HG03135 (cell line): Measurements from ENCODE around the gene VEGFA.

Experiments
- ATAC-seq: cut with Tn5 transposase; IDR thresholded peaks from one replicate; pipeline ENCODE4 v1.9.1; 2021; ENCODE audit warnings: mild to moderate bottlenecking, moderate library complexity; ENCODE audit not compliant: unreplicated experiment

Gene VEGFA

DNA sequence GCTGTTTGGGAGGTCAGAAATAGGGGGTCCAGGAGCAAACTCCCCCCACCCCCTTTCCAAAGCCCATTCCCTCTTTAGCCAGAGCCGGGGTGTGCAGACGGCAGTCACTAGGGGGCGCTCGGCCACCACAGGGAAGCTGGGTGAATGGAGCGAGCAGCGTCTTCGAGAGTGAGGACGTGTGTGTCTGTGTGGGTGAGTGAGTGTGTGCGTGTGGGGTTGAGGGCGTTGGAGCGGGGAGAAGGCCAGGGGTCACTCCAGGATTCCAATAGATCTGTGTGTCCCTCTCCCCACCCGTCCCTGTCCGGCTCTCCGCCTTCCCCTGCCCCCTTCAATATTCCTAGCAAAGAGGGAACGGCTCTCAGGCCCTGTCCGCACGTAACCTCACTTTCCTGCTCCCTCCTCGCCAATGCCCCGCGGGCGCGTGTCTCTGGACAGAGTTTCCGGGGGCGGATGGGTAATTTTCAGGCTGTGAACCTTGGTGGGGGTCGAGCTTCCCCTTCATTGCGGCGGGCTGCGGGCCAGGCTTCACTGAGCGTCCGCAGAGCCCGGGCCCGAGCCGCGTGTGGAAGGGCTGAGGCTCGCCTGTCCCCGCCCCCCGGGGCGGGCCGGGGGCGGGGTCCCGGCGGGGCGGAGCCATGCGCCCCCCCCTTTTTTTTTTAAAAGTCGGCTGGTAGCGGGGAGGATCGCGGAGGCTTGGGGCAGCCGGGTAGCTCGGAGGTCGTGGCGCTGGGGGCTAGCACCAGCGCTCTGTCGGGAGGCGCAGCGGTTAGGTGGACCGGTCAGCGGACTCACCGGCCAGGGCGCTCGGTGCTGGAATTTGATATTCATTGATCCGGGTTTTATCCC, at the start of gene VEGFA:
Gene VEGFA (plus strand): TSS at position 686 of the 846 bp plus-strand sequence.
- peak; percentile 47 for ATAC-seq

DNA sequence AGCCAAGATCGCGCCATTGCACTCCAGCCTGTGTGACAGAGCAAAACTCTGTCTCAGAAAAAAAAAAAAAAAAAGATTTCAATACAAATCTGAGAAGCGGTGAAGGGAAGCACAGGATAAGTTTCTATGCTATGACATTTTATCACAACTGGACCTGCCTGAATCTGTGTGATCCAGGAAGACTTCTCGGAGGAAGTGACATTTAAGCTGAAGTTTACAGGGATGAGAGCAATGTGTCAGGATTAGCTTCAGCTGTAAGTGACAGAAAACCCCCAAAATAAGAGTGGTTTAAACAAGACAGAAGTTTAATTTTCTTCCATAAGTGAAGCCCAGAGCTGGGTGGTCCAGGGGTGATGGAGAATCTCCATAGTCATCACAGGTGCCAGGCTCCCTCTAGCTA, 49.0 kb upstream of the VEGFA start:
- no peak for ATAC-seq

DNA sequence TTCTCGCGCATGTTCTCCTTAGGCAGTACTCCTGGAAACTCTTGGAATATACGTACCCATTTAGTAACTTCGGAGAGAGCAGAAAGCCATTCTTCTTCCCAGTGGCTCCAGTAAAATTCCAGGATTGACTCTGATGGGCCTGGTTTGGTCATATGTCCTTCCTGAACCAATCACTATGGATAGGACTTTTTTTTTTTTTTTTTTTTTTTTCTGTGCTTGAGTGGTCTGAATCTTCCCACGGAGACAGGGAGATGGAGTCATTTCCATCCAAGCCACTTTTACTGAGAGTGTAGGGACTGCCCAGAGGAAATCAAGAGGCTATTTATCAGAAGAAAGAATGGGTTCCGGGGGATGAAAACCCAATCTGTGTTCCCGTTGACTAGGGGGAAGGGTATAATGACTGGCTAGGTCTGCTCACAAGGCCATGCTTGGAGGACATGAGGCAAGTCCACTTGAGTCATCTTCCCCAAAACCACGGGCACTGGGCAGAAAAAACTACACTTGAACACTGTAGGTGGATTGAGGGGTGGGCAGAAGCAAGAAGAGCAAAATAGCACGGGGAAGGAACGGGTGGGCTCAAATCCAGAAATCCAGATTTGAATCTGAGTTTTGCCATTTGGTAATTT, 47.0 kb upstream of the VEGFA start:
- ATAC-seq: no peak

DNA sequence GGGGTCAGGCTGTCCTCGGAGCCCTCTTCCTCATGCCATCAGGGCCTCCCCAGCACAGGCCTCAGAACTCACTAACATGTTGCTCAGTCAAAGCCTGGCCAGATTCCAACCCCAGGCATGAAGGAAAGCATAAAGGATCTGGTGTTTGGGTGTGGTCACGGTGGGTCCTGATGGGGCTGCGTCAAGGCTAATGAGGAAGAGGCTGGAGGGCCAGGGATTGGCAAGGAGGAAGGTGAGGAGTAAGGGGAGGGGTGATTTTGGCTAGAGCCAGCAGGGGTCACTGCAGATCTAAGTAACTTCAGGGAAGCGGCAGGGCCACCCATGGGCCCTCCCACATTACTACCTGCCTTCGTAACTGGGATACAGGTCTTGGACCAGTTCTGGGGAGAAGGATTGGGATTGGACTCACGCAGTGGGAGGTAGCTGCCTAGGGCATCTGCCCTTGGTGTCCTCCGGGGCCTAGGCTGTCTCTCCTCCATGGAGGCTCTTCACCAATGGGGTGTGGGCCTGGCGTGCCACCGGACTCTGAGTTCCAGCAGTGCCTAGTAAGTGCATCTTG, 46.2 kb upstream of the VEGFA start:
- ATAC-seq: no peak

- no peak for ATAC-seq
Observed at GRCh38 chr6:43724354-43724753, 45.7 kb upstream of the VEGFA start.

DNA sequence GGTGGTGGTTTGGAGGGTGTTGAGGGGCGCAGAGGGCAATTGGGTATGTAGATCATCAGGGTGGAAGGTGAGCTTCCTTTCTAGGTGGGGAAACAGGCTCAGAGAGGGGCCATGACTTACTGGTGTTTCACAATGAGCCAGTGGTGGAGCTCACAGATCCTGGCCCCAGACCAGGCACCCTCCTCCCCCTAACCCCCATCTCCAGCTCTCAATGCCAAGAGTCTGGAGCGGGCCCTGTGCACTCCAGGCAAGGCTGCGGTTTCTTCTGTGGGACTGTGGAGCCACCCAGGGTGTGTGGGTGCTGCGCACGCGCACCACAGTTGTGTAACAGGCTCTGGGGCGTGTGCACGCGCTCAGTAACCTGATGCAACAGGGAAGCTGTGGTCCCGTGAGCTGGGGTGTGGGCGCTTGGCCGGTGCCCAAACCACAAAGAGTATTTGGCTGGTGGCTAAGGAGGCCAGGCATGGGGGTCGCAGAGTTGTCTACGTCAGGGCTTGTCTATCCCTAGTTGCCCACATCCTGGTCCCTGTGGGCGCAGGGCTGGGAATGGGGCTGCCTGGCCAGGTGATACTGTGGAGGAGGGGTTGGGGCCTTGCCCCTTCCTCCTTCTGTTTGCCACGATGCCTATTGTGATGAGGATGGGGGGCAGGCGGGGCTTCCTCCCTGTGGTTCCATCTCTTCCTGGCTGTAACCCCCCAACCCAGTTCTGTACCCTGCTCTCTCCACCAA, 44.9 kb upstream of the VEGFA start:
- ATAC-seq: peak; percentile 55

- no peak for ATAC-seq
Observed at GRCh38 chr6:43725643-43726580, 44.1 kb upstream of the VEGFA start.

DNA sequence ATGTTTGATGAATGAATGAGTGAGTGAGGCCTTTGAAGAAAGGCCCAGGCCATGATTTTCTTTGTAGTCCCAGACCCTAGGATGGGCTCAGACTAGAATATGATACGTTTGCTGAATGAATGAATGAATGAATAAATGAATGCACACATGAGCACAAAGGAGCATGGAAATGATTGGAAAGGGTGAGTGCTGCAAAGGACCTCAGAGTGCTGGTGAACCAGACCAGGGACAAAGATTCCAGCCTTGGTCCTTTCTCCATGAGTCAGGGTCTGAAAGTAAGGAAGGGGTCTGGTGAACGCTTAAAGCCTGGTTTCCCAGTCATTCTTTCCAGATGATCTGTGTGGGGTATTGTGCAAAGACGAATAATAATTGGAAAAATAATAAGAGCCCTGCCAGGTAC, 42.4 kb upstream of the VEGFA start:
- no peak for ATAC-seq

DNA sequence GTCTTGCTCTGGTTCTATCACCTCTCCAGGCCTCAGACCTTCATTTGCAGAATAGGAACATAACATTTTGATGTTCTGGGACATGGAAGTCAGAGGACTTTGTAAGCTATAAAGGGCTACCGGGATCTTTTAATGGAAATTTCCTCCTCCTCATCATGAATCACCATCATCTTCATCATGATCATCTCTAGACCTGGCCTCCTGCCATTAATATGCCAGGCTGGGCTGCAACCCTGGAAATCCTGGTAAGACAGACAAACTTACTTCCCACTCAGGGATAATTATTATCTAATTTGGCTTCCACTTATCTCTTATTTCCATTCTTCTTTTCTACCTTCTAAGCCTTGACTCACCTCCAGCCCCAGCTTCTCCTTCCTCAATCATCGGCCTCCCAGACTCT, 41.4 kb upstream of the VEGFA start:
- ATAC-seq: no peak

GRCh38 chr6:43729537-43729936, 40.5 kb upstream of the VEGFA start:
- no peak for ATAC-seq

DNA sequence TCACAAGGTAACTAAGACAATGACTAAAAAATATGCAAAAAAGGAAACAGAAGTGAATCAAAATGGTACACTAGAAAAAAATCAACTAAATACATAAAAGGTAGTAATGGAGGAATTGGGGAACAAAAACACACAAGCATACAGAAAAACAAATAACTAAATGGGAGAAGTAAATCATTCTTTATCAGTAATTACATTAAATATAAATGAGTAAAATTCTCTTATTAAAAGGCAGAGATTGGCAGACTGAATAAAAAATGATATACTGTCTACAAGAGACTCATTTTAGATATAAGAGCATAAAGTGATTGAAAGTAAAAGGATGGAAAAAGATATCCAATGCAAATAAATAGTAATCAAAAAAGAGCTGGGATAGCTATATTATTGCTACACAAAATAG, 39.4 kb upstream of the VEGFA start:
- ATAC-seq: no peak

DNA sequence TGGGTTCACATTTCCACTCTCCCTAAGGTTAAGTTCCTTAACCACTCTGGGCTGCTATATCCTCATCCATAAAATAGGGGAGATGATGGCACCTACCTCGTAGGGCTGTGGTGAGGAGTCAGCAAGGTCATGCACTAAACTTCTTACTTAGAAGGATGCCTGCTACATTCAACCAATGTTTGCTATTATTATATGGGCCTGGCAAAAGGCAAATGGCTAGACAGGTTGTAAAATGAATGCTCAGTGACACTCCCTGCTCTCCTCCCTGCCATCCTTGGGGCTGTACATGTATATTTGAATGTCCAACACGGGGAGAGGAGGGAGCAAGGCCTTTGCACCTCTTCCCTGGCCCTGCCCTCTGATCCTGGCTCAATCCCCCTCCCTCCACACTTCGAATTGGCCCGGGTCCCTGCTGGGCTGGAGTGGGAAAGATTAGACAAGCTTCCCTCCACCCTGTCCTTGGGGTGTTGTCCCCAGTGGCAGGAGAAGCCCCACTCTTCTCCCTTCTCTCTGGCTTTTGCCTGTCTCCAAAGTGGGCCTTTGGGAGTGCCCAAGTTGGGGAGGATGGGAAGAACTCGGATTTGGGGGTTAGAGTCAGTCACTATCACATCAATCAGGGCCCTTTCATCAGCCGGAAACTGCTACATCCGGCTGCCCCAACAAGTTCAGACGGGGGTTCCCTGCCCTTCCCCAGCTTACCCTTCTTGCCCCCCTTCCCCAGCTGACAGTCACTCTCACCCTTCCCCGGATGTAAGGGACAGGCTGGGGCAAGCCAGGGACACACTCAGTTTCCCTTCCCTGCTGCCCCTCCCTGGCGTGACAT, 36.3 kb upstream of the VEGFA start:
- ATAC-seq: peak; percentile 60

- no peak for ATAC-seq
Observed at GRCh38 chr6:43734294-43734665, 35.7 kb upstream of the VEGFA start.

GRCh38 chr6:43735642-43736199, 34.3 kb upstream of the VEGFA start:
- no peak for ATAC-seq

DNA sequence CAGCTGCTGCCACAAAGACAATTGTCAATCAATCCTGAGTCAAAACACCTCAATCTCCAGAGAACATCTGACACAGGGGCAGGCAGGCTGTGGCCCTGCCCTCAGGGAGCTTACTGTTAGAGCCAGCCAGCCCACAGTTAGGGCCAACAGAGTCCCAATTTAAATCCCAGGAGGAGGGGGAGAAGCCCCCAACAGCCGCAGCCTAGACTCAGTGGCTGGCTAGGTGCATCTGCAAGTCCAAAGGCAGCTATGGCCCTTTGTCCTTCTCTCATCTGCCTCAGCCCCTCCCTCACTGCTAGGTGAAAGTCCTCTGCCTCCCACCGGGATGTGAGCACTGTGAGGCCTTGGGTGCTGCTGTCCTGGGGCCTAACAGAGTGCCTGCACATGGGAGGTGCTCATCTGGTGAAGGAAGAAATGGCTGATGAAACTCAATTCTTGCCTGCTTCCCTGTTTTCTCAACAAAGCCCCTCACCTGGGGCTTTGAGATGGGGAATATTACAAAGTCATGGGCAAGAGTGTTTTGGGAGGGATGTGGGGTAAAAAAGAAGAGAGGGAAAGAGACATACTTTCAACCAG, 33.7 kb upstream of the VEGFA start:
- ATAC-seq: no peak

- ATAC-seq: no peak
Observed at GRCh38 chr6:43736844-43737243, 33.2 kb upstream of the VEGFA start.

DNA sequence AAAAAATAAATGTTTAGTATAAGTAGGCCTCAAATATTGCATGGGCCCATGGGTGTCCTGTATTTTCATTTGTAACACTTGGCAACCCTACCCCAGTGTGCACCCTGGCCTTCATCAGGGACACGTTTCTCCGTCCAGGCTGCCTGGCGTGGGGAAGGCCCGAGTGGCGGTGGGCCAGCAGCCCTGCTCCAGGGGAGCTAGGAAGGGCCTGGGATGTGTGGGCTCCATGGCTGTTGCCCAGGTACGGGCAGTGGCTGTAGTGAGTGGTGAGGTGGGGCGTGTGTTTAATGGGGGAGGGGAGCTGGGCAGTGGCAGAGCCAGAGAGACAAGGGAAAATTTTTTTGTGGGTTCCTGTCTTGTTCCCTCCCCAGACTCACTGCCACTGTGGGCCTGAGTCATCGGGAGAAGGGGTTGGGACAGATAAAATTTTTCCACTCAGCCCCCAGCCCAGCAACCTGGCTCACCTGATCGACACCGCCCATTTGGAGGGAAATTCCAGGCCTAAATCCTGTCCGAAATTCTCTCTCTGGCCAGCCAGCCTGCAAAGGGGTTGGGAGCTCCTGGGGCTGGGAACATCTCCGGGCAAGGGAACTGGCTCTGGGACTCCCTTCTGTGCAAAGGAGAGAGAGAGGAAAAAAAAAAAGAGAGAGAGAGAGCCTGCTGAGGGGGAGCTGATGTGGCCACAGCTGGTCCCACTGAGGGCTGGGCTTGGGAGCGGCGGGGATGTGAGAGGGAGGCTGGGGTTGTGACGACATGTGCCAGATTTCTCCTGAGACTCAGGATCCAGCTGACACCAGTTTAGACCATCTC, 32.5 kb upstream of the VEGFA start:
- no peak for ATAC-seq

DNA sequence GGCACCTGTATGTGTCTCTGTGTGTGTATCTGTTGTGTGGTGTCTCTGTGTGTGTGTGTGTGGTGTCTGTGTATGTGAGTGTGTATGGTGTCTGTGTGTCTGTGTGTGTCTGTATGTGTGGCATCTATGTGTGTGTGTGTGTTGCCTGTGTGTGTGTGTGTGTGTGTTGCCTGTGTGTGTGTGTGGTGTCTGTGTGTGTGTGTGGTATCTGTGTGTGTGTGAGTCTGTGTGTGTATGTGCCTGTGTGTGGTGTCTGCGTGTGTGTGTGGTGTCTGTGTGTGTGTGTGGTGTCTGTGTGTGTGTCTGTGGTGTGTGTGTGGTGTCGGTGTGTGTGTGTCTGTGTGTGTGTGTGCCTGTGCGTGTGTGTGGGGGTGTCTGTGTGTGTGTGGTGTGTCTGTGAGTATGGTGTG, 31.7 kb upstream of the VEGFA start:
- ATAC-seq: no peak
